T-helper 1 cell treated with Interleukin-12 subunit alpha and Interleukin-12 subunit beta and Interleukin-4 antibody, amounts not matched to agents 30 μg/mL and 1 μg/mL, for 36 hours (primary cell): ENCODE results near the gene MLLT3.

ENCODE experiments used
- H3K27ac Mint-ChIP-seq: one replicate; pipeline ENCODE4 v1.8.0; 2021; ENCODE audit warnings: mild to moderate bottlenecking, mixed read lengths
- H3K27me3 Mint-ChIP-seq: one replicate; pipeline ENCODE4 v1.8.0; 2021; ENCODE audit warnings: low read depth, mixed read lengths
- H3K36me3 Mint-ChIP-seq: one replicate; pipeline ENCODE4 v1.8.0; 2021; ENCODE audit warnings: low read depth, mixed read lengths
- H3K4me1 Mint-ChIP-seq: one replicate; pipeline ENCODE4 v1.8.0; 2021; ENCODE audit warnings: low read depth, mixed read lengths
- H3K4me3 Mint-ChIP-seq: one replicate; pipeline ENCODE4 v1.8.0; 2021; ENCODE audit warnings: mild to moderate bottlenecking, moderate library complexity, mixed read lengths
- H3K9me3 Mint-ChIP-seq: one replicate; pipeline ENCODE4 v1.8.0; 2021; ENCODE audit warnings: mixed read lengths

Gene MLLT3

DNA sequence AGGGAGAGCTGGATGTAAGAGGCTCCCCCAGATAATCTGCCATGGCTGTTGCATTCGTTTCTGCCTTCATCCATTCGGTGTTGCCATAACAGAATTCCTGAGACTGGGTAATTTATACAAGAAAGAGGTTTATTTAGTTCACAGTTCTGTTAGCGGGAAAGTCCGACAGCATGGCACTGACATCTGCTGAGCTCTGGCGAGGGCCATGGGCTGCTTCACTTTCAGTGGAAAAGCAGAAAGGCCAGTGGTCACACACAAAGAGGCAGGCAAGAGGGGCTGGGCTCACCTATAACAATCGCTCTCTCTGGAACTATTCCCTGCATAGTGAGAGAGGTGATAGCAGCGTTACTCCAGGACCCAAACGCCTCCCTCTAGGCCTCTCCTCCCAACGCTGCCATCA lies 305.9 kb downstream of the MLLT3 start:
- H3K36me3 Mint-ChIP-seq = peaks cover 16% of the 10 kb centered on the region
- no peaks in the 10 kb centered on the region for H3K27me3 Mint-ChIP-seq
- H3K4me3 Mint-ChIP-seq = no peak overlapping the region
- H3K4me1 Mint-ChIP-seq = peaks cover 72% of the 10 kb centered on the region
- H3K9me3 Mint-ChIP-seq = peaks cover 7% of the 10 kb centered on the region
- peak overlapping the region; percentile 92 for H3K27ac Mint-ChIP-seq

DNA sequence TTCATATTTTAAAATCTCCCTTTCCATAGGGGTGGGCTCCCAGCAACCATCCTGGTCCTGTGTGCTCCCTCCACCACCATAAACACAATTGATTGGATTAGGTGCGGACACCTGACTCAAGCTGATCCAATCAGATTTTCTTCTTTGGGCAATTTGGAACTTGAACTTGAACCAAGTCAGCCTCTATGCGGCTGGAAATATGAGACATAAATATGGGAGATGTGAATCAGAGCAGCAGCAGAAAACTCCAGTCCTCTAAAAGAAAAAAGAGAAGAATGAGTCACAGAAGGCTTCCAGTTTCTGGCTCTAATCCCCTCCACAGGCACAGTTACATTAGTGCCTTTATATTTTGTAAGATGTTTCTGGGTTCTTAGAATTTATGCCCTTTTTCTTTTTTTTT lies 306.6 kb downstream of the MLLT3 start:
- peaks cover 65% of the 10 kb centered on the region for H3K4me1 Mint-ChIP-seq
- H3K27ac Mint-ChIP-seq = peak overlapping the region; percentile 92
- no peaks in the 10 kb centered on the region for H3K27me3 Mint-ChIP-seq
- peaks cover 13% of the 10 kb centered on the region for H3K36me3 Mint-ChIP-seq
- no peak overlapping the region for H3K4me3 Mint-ChIP-seq
- H3K9me3 Mint-ChIP-seq = peaks cover 4% of the 10 kb centered on the region

DNA sequence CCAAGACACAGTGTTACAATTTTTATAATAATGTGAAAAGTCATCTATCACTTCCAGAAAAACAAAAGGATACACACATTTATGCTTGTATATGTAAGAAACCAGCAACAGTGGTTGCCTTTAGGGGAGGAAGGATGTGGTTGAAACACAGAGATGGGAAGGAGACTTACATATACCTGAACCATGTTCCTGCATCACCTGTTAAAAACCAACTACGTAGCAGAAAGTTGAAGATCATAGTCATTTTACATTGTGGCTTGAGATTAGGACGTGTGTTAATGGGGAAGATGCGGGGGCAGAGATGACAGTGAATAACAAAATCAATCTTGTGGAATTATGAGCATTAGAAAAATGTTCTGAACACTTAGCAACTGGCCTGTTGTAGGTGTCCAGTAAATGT lies 307.3 kb downstream of the MLLT3 start:
- Mint-ChIP-seq H3K27me3 (no peaks in the 10 kb centered on the region), H3K4me3 (peak overlapping the region; percentile 15), H3K4me1 (peaks cover 60% of the 10 kb centered on the region), H3K9me3 (peaks cover 4% of the 10 kb centered on the region), H3K36me3 (peaks cover 10% of the 10 kb centered on the region), H3K27ac (peak overlapping the region; percentile 92)

DNA sequence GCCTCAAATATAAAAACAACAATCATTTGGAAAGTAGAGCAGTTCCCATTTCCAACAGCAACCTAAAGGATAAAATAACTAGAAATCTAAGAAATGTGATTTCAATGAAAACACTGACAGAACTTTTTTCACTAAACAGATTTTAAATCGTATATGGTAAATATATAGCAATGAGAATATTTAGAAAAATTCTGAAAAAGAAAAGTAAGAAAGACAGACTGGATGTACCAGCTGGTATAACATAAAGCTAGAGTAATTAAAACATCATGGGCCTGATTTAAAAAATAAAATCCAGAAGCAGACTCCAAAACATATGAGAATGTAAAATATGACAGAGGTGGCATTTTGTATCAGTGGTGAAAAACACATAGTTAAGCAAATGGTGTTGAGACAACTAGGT lies 308.9 kb downstream of the MLLT3 start:
- Mint-ChIP-seq H3K27me3 (no peaks in the 10 kb centered on the region), H3K36me3 (peaks cover 12% of the 10 kb centered on the region), H3K4me1 (peaks cover 50% of the 10 kb centered on the region), H3K4me3 (no peak overlapping the region), H3K9me3 (peaks cover 4% of the 10 kb centered on the region), H3K27ac (no peak overlapping the region)

DNA sequence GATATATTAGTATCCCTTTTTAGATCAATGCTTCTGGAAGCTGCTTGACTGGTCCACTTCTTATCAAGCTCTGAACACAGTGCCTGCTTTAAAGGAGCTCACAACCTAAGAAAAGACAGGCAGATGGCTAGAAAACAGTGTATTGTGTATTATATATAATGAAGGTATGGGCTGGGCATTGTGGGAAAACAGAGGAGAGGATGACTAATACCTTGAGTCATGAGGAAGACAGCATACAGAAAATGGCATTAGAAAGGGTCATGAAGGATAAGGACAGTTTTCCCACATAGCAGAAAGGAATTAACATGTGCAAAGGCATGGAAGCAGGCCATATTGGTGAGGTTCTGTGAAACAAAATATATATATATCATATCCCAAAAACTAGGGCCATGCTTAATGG lies 309.6 kb downstream of the MLLT3 start:
- Mint-ChIP-seq H3K27ac (no peak overlapping the region), H3K27me3 (no peaks in the 10 kb centered on the region), H3K9me3 (peaks cover 4% of the 10 kb centered on the region), H3K4me3 (no peak overlapping the region), H3K4me1 (peaks cover 44% of the 10 kb centered on the region), H3K36me3 (peaks cover 12% of the 10 kb centered on the region)

DNA sequence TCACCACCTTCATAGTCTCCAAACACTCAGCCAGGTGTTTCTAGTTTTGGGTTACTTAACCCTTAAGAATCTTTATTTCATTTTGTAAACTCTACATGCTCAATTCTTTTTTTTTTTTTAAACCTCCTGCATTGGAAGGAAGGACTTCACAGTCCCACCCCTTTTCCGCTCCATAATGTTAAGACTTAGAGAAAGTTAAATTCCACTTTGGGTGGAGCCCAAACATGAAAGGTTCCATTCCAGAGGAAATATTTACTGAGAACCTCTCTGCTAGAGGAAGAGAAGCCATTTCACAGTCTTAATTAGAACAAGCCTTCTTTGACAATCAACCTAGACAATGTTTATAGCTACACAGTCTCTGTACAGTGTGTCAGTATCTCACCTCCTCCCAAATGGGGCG lies 312.3 kb downstream of the MLLT3 start:
- Mint-ChIP-seq H3K27me3 (no peaks in the 10 kb centered on the region), H3K4me1 (peaks cover 22% of the 10 kb centered on the region), H3K9me3 (peaks cover 4% of the 10 kb centered on the region), H3K4me3 (no peak overlapping the region), H3K36me3 (peaks cover 10% of the 10 kb centered on the region), H3K27ac (no peak overlapping the region)

DNA sequence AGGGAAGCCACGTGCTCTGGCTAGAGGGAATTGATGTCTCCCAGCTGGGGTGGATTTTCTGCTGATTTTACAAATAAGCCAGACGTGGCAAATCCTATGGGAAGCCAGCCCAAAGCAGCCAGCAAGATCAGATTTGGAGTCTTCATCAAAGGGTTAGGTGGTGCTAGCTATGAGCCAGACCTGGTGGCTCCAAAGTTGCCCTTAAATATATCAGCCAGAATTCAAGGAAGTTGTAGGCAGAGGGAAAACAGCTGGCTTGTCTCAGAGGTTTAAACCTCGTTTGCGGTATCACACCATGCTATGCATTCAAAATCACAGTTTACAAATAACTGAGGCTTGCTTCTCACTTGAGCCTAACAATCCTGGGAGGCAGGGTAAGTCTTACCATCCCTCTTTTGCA lies 313.2 kb downstream of the MLLT3 start:
- H3K27ac Mint-ChIP-seq = no peak overlapping the region
- H3K9me3 Mint-ChIP-seq = peaks cover 4% of the 10 kb centered on the region
- H3K4me3 Mint-ChIP-seq = no peak overlapping the region
- H3K4me1 Mint-ChIP-seq = peaks cover 16% of the 10 kb centered on the region
- H3K36me3 Mint-ChIP-seq = peaks cover 10% of the 10 kb centered on the region
- no peaks in the 10 kb centered on the region for H3K27me3 Mint-ChIP-seq

DNA sequence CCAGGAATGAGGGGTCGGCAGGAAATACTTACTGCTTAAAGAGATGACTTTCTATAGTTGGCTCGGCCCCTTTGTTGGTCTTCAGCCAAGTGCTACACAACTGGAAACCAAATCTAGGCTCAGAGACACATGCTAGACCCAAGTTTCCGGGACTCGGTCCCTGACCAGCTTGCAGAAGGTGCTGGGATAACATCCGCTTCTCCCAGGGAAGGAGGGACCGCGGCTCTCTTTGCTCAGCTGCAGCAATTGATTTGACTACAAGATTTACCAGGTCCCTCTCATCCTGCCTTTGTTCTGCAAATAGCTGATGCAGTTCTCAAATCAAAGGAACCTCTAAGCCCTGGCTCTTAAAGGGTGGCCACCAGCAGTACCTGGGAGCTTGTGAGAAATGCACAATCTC lies 314.7 kb downstream of the MLLT3 start:
- Mint-ChIP-seq H3K4me3 (no peak overlapping the region), H3K4me1 (peaks cover 8% of the 10 kb centered on the region), H3K27ac (no peak overlapping the region), H3K36me3 (peaks cover 9% of the 10 kb centered on the region), H3K9me3 (peaks cover 4% of the 10 kb centered on the region), H3K27me3 (no peaks in the 10 kb centered on the region)

DNA sequence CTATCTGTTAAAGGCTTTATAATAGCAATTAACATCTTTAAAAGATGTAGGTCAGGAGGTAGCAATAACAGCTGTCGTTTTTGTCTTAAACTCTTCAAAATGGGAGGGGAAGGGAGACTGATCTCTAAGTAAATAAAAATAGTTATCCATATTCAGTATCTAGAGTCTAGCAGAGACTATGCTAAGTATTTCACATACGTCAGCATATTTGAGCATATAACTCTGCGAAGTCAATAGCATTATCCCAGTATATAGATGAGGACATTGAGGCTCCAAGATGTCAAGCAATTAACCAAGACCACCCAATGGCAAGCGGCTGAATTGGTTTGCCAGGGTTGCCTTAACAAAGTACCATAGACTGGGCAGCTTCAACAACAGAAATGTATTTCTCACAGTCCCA lies 316.8 kb downstream of the MLLT3 start:
- no peaks in the 10 kb centered on the region for H3K9me3 Mint-ChIP-seq
- H3K4me3 Mint-ChIP-seq = no peak overlapping the region
- H3K4me1 Mint-ChIP-seq = peaks cover 7% of the 10 kb centered on the region
- H3K27me3 Mint-ChIP-seq = peaks cover 3% of the 10 kb centered on the region
- H3K27ac Mint-ChIP-seq = no peak overlapping the region
- peaks cover 3% of the 10 kb centered on the region for H3K36me3 Mint-ChIP-seq

DNA sequence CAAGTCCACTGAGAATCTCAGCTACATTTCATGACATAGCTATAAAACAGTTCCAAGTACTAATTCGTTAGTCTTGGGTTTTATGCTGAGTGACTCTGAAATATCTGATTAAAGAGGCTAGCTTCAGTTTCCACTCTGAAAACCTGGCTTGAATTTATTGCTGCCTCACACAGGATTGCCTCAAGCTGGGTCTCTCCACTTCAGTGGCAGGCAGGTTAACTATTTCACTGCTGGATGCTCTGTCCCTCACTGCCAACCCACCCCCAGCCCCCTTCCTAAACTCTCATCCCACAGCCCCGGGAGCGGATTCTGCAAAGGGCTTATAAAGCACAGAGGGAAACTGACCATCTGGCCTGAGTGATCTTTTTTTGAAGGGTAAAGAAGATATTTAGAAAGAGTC lies 318.3 kb downstream of the MLLT3 start:
- no peaks in the 10 kb centered on the region for H3K9me3 Mint-ChIP-seq

DNA sequence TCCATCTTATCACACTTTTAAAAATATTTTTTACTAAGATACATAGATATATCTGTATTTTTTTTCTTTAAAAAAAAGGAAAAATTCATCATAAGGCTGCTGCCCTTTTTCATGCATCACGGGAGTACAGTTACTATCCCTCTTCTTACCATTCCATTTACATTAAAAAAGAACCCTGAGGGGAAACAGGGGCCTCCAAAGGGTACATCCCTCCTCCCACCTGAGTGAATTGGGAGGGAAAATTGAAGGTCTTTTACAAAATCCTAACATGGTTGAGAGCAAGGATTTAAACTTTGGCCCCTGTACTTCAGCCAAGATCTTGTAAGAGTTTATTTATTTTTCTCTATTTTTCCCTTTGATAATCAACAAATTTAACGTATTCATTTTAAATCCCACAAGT lies 319.2 kb downstream of the MLLT3 start:
- H3K9me3 Mint-ChIP-seq = no peaks in the 10 kb centered on the region

More for the DNA sequence above, 318.3 kb downstream of the MLLT3 start:
- H3K36me3 Mint-ChIP-seq = peaks cover 2% of the 10 kb centered on the region
- peaks cover 6% of the 10 kb centered on the region for H3K4me1 Mint-ChIP-seq
- H3K27me3 Mint-ChIP-seq = peaks cover 3% of the 10 kb centered on the region
- H3K27ac Mint-ChIP-seq = no peak overlapping the region
- no peak overlapping the region for H3K4me3 Mint-ChIP-seq

DNA sequence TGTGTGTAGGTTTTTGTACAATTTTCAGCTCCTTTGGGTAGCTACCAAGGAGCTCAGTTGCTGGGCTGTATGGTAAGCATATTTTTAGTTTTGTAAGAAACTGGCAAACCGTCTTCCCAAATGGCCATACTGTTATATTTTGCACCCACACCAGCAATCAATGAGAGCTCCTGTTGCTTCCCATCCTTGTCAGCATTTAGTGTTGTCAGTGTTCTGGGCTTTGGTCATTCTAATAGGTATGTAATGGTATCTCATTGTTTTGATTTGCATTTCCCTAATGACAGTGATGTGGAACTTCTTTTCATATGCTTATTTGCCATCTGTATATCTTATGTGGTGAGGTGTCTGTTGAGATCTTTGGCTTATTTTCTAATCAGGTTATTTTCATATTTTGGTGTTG lies 320.1 kb downstream of the MLLT3 start:
- no peak overlapping the region for H3K4me3 Mint-ChIP-seq
- no peak overlapping the region for H3K27ac Mint-ChIP-seq
- peaks cover 6% of the 10 kb centered on the region for H3K4me1 Mint-ChIP-seq
- H3K27me3 Mint-ChIP-seq = peaks cover 3% of the 10 kb centered on the region
- H3K36me3 Mint-ChIP-seq = peaks cover 2% of the 10 kb centered on the region
- H3K9me3 Mint-ChIP-seq = no peaks in the 10 kb centered on the region

More for the DNA sequence above, 319.2 kb downstream of the MLLT3 start:
- H3K27me3 Mint-ChIP-seq = peaks cover 3% of the 10 kb centered on the region
- H3K4me3 Mint-ChIP-seq = no peak overlapping the region
- peaks cover 6% of the 10 kb centered on the region for H3K4me1 Mint-ChIP-seq
- no peak overlapping the region for H3K27ac Mint-ChIP-seq
- H3K36me3 Mint-ChIP-seq = peaks cover 2% of the 10 kb centered on the region

DNA sequence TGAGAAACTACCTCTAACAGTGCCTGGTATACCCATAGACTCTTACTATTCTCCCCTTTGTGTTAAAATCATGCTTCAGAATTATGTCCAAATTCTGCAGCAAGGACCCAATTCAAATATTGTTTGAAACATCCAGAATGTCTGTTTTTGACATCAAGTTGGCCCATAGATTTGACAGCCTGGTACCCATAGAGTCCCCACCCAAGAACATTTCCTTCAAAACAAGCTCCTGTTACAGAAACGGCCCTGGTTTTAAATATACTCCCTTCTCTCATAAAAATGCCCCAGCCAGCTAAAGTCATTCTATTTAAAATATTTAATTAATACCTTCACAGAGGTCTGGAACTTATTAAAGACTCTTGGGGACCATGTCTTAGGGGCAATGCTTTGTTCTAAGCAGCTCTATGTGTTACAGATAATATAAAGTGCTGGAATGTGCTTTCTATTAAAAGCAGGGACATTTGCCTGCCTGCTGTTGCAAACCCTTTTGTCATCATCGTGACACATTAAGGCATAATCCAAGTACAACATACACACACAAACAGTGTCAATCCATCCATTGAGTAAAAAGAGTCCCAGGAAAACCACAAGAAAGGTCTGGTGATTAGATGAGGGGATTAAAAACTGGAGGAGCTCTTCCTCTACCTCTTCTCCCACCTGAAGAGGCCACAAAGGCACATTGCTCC lies 321.7 kb downstream of the MLLT3 start:
- no peaks in the 10 kb centered on the region for H3K9me3 Mint-ChIP-seq
- H3K27ac Mint-ChIP-seq = no peak overlapping the region
- no peak overlapping the region for H3K4me3 Mint-ChIP-seq
- H3K4me1 Mint-ChIP-seq = peaks cover 6% of the 10 kb centered on the region
- H3K36me3 Mint-ChIP-seq = peaks cover 2% of the 10 kb centered on the region
- peaks cover 3% of the 10 kb centered on the region for H3K27me3 Mint-ChIP-seq

DNA sequence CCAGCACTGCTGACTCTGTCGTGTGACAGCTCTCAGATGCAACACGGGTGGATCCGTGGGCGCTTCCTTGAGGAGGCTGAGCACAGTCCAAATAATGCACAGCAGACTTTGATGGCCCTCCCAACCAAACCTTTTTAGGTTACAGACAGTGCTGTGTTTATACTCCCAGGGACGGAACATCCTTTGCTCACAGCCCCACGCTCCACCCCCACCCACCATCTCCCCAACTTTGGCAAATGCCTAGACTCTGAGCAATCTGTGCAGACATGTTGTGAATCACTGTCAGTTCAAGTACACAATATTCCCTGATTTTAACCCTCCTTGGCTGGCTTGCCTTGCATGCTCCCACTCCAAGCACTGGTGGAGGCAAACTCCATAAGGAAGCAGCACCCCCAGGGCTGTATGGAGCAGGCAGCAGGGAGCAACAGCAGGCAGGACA lies 324.6 kb downstream of the MLLT3 start:
- Mint-ChIP-seq H3K9me3 (peaks cover 7% of the 10 kb centered on the region), H3K4me3 (no peak overlapping the region), H3K36me3 (peaks cover 7% of the 10 kb centered on the region), H3K27me3 (peaks cover 3% of the 10 kb centered on the region), H3K4me1 (peaks cover 6% of the 10 kb centered on the region), H3K27ac (no peak overlapping the region)

DNA sequence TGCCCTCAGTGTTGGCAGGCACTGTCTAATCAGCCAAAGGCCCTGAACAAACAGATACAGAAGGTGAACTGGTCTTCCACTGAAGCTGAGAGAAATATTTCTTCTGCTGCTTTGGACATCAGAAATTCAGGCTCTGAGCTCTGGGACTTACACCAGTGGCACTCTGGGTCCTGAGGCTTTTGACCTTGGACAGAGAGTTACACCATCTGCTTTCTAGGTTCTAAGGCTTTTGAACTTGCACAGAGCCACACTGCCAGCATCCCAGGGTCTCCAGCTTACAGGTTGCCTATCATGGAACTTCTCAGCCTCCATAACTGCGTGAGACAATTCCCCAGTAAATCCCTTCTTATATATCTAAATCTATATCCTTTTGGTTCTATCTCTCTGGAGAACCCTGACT lies 326.7 kb downstream of the MLLT3 start:
- Mint-ChIP-seq H3K27me3 (no peaks in the 10 kb centered on the region), H3K27ac (no peak overlapping the region)

More for the DNA sequence above, 326.7 kb downstream of the MLLT3 start:
- Mint-ChIP-seq H3K9me3 (peaks cover 16% of the 10 kb centered on the region), H3K36me3 (peaks cover 7% of the 10 kb centered on the region), H3K4me3 (no peak overlapping the region), H3K4me1 (peaks cover 2% of the 10 kb centered on the region)
